Peyer's patch (tissue), 4 donors: ENCODE data around the gene F8. TPM values are rescaled to one million over a fixed set of nuclear protein-coding genes. Genes with fewer than 3 reads are reported as not detected.
"Not testable (repeated sequence)": the region's sequence is repeated elsewhere in the genome, so short reads cannot be mapped to it uniquely, and the experiment has no call there.

Experiments used
- DNase-seq, 3 donors: peaks; one replicate each; pipeline ENCODE4 v3.0.0-alpha.2; 2017 to 2019
- H3K27ac ChIP-seq, 4 donors: fragments of 200-600 bp; sonication (generic); one replicate each; pipeline ENCODE4 v1.5.1; 2016 to 2019
- H3K27me3 ChIP-seq, 2 donors: fragments of 200-600 bp; sonication (generic); one replicate each; pipeline ENCODE4 v1.5.1; 2019
- H3K36me3 ChIP-seq, 3 donors: fragments of 200-600 bp; sonication (generic); one replicate each; pipeline ENCODE4 v1.5.1; 2016 to 2019
- H3K4me1 ChIP-seq, 4 donors: fragments of 200-600 bp; sonication (generic); one replicate each; pipeline ENCODE4 v1.5.1; 2016 to 2019
- H3K4me3 ChIP-seq, 4 donors: fragments of 200-600 bp; sonication (generic); 1 replicate in 3 of 4; 2 replicates in 1 of 4; pipeline ENCODE4 v1.5.1; 2016 to 2019; ENCODE audit warnings: mild to moderate bottlenecking in 1 of 4
- H3K9me3 ChIP-seq, 4 donors: fragments of 200-600 bp; sonication (generic); one replicate each; pipeline ENCODE4 v1.5.1; 2016 to 2019; ENCODE audit warnings: mild to moderate bottlenecking in 1 of 4
- POLR2A ChIP-seq, 2 donors: fragments of 450-650 bp; IDR thresholded peaks; one replicate each; pipeline ENCODE4 v1.5.1; 2017; ENCODE audit warnings: antibody characterized with exemption in 2 of 2, mild to moderate bottlenecking in 2 of 2, moderate library complexity in 2 of 2
- total RNA-seq, 4 donors: library from RNA; depleted of rRNA; stranded (reverse); fragments of >200 nt; gene quantifications; one replicate each; pipeline ENCODE4 v1.1.0, GENCODE V29; 2016
- TF ChIP-seq, protein P1 (sequence below), 6 experiments: fragments of 450-650 bp in 4 of 6; fragments of 200-600 bp in 2 of 6; sonication (generic) in 1 of 6; IDR thresholded peaks; one replicate each; pipeline ENCODE4 v1.5.1; 2017 to 2019; ENCODE audit warnings: antibody characterized with exemption in 6 of 6, mild to moderate bottlenecking in 3 of 6, moderate library complexity in 1 of 6

Gene F8
- total RNA-seq, 4 donors from 2014 or later: 1.5 to 19.8 (median 4.6) TPM

DNA sequence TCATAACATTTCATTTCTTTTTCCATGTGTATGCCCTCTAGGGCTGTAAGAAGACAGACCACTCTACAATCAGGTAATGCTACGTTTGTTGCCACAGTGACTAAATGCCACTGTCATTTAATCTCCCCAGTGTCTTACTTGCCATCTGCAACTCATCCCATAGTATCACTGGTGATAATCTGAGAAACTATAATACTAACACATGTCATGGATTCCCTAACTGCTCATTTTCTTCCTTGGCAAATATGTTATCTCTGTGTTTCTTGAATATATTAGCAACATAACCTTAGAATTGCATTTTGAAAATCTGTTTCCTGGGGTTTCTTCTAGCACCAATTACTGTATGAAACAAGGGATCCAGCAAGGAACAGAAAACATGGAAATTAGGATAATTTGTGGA lies 130.2 kb downstream of the F8 start:
- H3K36me3 ChIP-seq: no peaks in the 10 kb centered on the region
- no peaks in the 10 kb centered on the region for H3K27me3 ChIP-seq
- H3K27ac ChIP-seq: no peak overlapping the region
- no peaks in the 10 kb centered on the region for H3K4me1 ChIP-seq
- H3K9me3 ChIP-seq: no peaks in the 10 kb centered on the region
- TF ChIP-seq, protein P1, sequence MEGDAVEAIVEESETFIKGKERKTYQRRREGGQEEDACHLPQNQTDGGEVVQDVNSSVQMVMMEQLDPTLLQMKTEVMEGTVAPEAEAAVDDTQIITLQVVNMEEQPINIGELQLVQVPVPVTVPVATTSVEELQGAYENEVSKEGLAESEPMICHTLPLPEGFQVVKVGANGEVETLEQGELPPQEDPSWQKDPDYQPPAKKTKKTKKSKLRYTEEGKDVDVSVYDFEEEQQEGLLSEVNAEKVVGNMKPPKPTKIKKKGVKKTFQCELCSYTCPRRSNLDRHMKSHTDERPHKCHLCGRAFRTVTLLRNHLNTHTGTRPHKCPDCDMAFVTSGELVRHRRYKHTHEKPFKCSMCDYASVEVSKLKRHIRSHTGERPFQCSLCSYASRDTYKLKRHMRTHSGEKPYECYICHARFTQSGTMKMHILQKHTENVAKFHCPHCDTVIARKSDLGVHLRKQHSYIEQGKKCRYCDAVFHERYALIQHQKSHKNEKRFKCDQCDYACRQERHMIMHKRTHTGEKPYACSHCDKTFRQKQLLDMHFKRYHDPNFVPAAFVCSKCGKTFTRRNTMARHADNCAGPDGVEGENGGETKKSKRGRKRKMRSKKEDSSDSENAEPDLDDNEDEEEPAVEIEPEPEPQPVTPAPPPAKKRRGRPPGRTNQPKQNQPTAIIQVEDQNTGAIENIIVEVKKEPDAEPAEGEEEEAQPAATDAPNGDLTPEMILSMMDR (IDR thresholded peaks at IDR 0.05): no peak
- no peak for TF ChIP-seq POLR2A (IDR thresholded peaks at IDR 0.05)
- H3K4me3 ChIP-seq: no peak overlapping the region
- DNase-seq: no peak

DNA sequence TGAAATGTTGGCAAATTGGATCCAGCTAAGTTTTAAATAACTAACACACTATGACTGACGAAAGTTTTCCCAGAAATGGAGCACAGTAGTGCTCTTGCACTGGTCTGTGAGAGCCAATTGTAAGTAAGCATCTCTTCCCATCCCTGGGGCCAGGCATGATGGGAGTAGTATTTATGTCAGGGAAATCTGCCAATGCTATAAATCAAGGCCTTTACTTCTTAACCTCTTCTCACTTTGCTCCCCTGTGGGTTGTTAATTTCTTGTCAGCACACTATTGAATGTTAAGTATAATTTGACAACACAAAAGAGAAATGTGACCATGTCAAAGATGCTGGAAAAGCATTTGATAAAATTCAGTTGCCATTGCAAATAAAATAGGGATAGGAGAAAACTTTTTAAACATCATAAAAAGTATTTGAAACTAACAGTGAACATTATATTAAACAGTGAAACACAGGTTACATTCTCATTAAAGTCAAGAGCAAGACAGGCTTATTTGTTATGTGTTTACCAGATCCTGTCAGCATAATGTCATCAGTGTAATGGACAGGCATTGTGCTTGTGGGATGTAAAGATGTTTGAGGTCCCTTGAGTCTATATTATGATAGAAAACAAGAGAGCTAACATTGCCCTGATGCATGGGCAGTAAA lies 131.4 kb downstream of the F8 start:
- Histone ChIP-seq H3K4me1 (no peaks in the 10 kb centered on the region), H3K27me3 (no peaks in the 10 kb centered on the region), H3K27ac (no peak overlapping the region), H3K36me3 (no peaks in the 10 kb centered on the region), H3K4me3 (no peak overlapping the region), H3K9me3 (no peaks in the 10 kb centered on the region)
- TF ChIP-seq, protein P1 (IDR thresholded peaks at IDR 0.05): no peak
- TF ChIP-seq POLR2A (IDR thresholded peaks at IDR 0.05): no peak
- no peak for DNase-seq

DNA sequence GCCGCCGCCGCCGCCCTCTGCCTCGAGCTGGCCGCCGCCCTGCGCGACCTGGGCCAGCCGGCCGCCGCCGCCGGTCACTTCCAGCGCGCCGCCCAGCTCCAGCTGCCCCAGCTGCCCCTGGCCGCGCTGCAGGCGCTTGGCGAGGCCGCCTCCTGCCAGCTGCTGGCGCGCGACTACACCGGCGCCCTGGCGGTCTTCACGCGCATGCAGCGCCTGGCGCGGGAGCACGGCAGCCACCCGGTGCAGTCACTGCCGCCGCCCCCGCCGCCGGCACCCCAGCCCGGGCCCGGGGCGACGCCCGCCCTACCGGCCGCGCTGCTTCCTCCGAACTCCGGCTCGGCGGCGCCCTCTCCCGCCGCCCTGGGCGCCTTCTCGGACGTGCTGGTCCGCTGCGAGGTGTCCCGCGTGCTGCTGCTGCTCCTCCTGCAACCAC lies 135.7 kb downstream of the F8 start:
- DNase-seq, H3K27ac ChIP-seq, H3K9me3 ChIP-seq, H3K4me1 ChIP-seq, H3K36me3 ChIP-seq, H3K4me3 ChIP-seq, H3K27me3 ChIP-seq: not testable (repeated sequence)

DNA sequence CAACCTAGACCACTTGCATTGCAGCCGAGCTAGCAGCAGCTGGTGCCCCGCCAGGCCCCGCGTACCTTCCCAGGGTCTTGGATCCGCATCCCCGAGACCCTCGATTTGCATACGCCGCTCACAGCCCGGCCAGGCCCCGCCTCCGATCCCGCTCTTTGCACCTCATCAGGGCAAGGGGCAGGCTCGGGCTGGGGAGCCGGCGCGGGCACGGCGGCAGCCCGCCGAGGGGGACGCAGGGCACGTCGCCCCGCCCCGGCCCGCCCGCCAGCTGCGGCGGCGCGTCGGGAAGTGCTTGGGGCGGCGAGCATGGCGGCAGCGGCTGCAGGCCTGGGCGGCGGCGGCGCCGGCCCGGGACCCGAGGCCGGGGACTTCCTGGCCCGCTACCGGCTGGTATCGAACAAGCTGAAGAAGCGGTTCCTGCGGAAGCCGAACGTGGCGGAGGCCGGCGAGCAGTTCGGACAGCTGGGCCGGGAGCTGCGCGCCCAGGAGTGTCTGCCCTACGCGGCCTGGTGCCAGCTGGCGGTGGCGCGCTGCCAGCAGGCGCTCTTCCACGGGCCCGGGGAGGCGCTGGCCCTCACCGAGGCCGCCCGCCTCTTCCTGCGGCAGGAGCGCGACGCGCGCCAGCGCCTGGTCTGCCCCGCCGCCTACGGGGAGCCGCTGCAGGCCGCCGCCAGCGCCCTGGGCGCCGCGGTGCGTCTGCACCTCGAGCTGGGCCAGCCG lies 136.3 kb downstream of the F8 start, which contains the start of gene F8A1:
TSS of gene F8A1 (plus strand) at position 287 of the 720 bp plus-strand sequence. CDS start at position 307, 20 bp downstream.
- not testable (repeated sequence) for H3K36me3 ChIP-seq, H3K27me3 ChIP-seq, H3K9me3 ChIP-seq, H3K4me1 ChIP-seq
- DNase-seq: peak in 1 of 3 donors; percentile 45
- peak within 1 kb of the TSS in 2 of 4 donors; percentile 15 to 36 for H3K4me3 ChIP-seq
- peak within 1 kb of the TSS in 1 of 4 donors; percentile 67 for H3K27ac ChIP-seq

DNA sequence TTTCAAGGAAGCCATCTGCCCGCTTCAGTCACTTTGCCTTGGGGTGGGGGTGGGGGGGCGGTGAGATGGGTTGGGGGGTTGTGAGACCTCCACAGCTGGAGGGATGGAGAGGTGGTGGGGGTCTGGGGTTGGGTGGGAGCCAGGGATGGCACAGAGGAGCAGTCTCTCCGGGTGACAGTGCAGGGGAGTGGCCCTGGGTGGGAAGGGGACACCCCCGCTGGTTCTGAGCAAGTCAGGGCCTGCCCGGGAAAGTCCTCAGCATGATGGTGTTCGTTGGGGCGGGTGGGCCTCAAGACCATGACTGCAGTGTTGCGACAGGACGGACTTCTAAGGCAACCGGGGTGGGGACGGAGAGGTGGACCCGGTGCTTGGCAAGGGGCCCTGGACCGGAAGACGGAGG lies 137.0 kb downstream of the F8 start:
- H3K9me3 ChIP-seq, H3K4me3 ChIP-seq, DNase-seq, H3K4me1 ChIP-seq, H3K36me3 ChIP-seq, H3K27me3 ChIP-seq, H3K27ac ChIP-seq: not testable (repeated sequence)

DNA sequence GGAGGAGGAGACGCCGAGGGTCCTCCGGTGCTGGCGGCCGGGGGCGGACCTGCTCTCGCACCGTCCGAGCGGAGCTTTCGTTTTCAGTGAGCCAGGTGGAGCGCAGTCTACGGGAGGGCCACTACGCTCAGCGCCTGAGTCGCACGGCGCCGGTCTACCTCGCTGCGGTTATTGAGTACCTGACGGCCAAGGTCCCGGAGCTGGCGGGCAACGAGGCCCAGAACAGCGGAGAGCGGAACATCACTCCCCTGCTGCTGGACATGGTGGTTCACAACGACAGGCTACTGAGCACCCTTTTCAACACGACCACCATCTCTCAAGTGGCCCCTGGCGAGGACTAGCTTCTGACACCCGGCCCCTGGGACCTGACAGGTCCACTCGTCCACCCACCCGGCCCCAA lies 137.5 kb downstream of the F8 start:
- H3K27ac ChIP-seq, H3K9me3 ChIP-seq, H3K27me3 ChIP-seq, H3K4me1 ChIP-seq, H3K4me3 ChIP-seq, H3K36me3 ChIP-seq, DNase-seq: not testable (repeated sequence)

DNA sequence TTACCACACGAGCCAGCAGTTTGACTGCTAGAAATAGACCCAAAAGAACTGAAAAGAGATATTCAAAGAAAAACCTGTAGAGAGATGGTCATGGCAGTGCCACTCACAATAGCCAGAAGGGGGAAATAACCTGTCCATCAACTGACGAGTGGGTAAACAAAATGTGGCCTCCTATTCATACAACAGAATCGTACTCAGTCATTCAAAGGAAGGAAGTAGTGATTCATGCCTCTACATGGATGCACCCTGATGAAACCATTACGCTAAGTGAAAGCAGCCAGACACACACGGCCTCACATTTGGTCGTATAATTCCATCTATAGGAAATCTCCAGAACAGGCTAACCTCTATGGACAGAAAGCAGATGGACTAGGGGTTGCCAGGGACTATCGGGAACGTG lies 138.5 kb downstream of the F8 start:
- not testable (repeated sequence) for H3K4me1 ChIP-seq, H3K4me3 ChIP-seq, H3K36me3 ChIP-seq, H3K27me3 ChIP-seq, DNase-seq, H3K27ac ChIP-seq, H3K9me3 ChIP-seq

DNA sequence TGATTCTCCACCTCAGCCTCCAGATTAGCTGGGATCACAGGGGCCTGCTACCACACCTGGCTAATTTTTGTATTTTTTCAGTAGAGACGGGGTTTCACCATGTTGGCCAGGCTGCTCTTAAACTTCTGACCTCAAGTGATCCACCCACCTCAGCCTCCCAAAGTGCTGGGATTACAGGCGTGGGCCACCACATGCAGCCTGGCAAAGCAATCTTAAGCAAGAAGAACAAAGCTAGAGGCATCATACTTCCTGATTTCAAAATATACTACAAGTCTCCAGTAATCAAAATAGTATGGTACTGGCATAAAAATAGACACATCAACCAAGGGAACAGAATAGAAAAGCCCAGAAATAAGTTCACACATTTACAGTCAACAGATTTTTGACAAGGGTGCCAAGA lies 149.2 kb downstream of the F8 start:
- Histone ChIP-seq H3K36me3 (no peaks in the 10 kb centered on the region), H3K27me3 (no peaks in the 10 kb centered on the region), H3K27ac (no peak overlapping the region), H3K4me1 (no peaks in the 10 kb centered on the region), H3K9me3 (no peaks in the 10 kb centered on the region), H3K4me3 (no peak overlapping the region)
- no peak for DNase-seq
- TF ChIP-seq, protein P1 (IDR thresholded peaks at IDR 0.05): no peak
- TF ChIP-seq POLR2A (IDR thresholded peaks at IDR 0.05): no peak

DNA sequence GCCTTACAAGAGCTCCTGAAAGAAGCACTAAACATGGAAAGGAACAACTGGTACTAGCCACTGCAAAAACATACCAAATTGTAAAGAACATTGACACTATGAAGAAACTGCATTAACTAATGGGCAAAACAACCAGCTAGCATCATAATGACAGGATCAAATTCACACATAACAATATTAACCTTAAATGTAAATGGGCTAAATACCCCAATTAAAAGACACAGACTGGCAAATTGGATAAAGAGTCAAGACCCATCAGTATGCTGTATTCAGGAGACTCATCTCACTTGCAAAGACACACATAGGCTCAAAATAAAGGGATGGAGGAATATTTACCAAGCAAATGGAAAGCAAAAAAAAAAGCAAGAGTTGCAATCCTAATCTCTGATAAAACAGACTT lies 154.0 kb downstream of the F8 start:
- not testable (repeated sequence) for H3K9me3 ChIP-seq, H3K4me1 ChIP-seq, H3K27me3 ChIP-seq, DNase-seq, H3K4me3 ChIP-seq, H3K27ac ChIP-seq, H3K36me3 ChIP-seq
